ENCODE measurements around the gene KIF6.

The KIF6 gene

DNA sequence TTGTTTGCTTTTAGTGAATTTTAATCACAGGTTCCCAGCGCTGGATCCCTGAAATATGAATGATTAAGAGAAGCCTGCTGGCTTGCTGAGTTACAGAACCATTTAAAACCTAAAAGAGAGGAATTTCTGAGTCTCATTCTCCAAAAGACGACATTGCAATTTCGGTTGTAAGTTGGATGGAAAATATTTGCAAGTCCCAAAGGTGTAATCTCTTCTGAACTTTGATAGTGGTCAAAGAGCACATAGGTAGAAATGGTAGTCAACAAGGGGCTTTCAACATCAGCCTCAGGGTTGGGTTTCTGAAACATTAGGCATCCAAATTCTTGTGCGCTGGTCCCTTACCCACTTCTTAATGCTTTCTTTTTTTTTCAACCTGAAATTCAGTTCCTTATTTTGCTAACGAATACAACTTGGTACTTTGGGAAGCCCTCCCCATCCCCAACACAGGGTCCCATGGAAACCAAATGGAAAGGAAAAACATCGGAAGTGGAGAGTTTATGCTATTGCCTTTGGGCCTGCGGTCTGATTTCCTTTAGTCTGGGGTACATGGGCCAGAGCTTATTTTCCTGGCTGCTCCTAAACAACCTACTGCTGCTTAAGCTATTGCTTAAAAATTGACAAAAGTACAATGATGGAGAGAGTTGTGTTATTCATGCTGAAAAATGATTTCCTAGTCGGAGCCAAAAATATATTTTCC is 285.7 kb downstream of the KIF6 start:
- DNase-seq: no peak

DNA sequence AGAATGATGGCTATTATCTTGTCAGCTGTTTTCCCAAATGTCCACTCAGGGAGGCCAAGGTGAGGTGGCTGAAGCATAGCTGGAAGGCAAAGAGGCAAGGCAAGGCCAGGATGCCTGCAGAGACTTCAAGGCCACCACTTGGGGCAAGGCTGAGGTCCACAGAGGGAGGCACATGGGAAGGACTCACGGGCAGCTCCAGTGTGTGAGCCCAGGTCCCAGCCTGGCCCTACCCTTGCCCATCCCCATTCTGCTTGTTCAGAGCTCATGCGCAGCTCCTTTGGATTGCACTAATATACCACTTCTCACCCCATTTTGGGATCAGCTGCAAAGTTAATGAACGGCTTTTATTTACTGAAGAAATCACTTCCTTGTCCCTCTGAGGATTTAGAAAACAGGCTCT is 291.6 kb downstream of the KIF6 start:
- DNase-seq: no peak

- no peak for DNase-seq
Observed at GRCh38 chr6:39432330-39433025, 292.7 kb downstream of the KIF6 start.

GRCh38 chr6:39430871-39431523 is 294.2 kb downstream of the KIF6 start:
- DNase-seq: no peak

DNA sequence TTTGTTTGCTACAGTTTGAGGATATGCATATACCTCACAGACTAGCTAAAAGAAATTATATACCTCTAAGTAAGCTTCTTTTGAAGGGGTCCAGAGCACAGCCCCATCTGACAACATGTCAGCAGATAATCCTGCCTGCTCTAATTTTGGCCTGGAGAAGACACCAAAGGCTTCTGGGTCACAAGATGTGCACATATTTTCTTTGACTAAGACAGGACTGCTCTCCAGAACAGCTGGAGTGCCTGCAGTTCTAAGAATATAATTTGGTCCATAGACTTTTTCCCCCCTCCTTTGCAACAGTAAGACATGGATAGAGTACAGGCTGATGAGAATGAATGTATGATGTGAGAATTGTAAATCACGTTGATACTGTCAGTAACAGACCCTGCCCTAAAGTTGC is 294.8 kb downstream of the KIF6 start:
- no peak for DNase-seq

GRCh38 chr6:39428816-39429215 is 296.4 kb downstream of the KIF6 start:
- DNase-seq: no peak

DNA sequence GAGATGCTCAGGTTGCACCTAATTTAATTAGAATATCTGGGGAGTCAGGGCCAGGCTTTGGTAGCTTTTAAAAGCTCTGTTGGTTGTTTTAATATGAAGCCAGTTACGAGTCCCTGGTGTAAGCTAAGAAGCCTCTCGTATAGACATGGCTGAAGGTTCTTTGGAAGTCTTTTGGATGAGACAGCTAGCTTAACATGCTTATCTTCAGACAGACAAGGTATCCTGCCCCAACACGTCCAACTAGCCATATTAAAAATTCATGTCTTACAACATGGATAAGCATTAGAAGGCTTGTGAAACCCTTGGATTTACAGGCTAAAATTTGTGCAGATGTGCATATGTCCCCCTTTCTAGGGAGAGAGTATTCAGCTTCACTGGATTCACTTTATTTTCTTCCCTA is 297.1 kb downstream of the KIF6 start:
- no peak for DNase-seq

DNA sequence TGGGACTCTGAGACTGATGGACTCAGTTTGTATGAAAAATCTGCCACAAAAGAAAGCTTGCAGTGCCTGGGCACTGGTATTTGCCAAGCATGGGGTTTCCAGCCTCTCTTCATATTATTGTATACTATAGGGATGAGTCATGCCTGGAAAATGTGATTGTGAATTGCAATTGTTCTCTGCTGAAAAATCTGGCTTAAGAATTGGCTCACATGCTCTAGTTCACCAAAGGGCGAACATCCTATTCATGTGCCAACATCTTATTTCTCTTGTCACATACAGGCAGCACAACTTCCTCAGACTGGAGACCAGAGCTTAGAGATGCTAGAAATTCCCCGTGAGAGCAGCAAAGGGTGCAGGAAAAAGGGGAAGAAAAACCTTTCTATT is 299.1 kb downstream of the KIF6 start:
- no peak for DNase-seq

DNA sequence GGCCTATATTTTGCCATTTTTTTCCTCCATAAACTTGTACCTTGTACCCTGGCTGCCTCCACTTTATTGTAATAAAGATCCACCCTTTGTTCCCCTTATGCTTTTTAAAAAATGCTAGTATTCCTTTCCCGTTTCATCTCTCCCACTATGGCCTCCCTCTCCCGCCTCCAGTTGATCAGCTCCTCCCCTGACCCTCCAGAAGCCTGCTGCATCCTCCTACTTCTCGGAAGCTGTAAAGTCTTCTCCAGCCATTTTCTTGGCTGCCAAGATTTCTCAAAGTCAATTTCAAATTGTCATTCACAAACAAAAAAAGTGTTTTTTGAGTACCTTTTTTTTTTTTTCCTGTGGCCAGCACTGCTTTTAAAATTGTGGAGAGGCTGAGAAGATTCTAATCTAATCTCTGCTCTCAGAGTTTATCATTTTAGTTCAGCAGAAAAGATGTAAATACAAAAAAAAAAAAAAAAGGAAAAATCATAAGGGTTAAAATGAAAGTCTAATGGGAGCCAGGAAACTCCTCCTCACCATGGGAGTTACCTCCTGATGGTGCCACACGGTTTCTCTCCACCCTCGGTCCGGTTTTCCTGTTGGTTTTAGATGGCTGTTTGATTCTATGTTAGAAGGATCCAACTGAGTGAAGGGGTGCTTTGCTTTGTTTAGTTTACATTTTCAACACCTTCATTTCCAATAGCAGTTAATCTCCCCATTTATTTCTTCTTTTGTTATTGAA is 299.7 kb downstream of the KIF6 start:
- no peak for DNase-seq

DNA sequence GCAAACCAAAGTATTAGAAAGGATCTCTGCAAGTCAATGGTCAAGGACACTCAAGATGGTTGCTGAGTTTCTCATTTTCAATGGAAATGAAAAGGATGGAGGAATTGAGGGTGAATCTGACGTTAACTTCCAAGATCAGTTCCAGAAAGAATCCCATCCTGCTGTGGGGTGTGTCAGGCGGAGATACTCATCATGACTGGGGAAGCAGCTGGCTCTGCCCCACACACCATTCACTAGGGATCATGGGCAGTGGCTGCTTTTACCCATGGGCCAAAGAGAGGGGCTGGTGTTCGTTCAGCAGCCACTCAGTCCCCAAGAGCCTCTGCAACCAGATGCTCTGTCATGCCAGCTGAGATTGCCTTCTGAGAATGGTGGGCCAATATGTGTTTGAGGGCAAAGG is 300.4 kb downstream of the KIF6 start:
- DNase-seq: no peak

DNA sequence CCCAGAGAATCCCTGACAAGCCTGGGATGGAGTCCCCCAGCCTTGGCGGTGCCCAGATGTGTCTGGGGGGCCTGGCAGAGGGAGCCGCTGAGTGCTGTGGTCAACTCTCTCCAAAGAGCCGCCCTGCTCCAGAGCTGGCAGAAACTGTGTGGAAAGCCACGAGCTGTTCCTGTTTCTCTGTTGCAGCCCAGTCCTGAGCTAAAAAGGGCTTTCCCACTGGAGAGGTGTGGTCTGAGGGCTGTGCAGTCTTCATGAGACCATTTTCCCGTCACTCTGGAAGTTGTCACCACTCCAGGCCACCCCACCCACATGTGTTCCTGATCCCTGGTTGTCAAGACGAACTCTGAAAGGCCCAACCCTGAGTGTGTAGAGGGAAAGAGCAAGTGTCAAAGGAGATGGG is 303.0 kb downstream of the KIF6 start:
- DNase-seq: no peak

DNA sequence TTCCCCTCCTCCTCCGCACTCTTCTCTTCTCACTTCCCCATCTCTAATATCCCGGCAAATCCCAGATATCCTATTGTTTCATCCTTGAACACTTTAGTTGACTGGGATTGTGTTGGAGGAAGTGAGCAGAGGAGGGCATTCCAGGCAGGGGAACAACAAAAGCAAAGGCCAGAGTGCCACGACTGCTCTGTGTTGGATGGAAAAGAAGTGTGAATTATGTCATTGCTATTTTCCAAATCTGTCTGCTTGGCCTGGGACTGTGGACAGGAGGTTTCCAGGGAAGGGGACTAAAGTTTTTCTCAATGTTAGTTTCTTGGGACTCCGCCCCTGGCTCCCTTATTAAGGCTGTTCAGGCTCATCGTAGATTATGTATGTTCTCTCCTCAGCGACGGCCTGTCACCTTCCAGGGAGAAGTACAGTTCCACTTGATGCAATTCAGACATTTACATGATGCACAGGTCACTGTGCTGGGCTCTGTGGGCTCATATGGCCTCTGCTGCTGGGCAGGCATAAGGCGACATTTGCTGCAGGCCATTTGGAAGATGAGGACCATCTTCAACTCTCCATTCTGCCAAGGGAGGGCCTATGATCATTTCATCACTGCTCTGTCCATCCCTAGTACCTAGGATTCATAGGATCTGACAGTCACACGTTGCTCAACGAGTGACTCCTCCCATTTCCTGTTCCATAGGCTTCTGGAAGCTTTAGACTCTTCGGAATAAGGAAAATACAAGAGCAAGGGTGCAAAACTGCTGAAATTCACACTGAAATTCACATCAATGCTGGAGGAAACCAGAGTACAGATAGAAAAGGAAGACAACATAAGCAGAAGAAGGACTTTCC is 303.6 kb downstream of the KIF6 start:
- DNase-seq: no peak

DNA sequence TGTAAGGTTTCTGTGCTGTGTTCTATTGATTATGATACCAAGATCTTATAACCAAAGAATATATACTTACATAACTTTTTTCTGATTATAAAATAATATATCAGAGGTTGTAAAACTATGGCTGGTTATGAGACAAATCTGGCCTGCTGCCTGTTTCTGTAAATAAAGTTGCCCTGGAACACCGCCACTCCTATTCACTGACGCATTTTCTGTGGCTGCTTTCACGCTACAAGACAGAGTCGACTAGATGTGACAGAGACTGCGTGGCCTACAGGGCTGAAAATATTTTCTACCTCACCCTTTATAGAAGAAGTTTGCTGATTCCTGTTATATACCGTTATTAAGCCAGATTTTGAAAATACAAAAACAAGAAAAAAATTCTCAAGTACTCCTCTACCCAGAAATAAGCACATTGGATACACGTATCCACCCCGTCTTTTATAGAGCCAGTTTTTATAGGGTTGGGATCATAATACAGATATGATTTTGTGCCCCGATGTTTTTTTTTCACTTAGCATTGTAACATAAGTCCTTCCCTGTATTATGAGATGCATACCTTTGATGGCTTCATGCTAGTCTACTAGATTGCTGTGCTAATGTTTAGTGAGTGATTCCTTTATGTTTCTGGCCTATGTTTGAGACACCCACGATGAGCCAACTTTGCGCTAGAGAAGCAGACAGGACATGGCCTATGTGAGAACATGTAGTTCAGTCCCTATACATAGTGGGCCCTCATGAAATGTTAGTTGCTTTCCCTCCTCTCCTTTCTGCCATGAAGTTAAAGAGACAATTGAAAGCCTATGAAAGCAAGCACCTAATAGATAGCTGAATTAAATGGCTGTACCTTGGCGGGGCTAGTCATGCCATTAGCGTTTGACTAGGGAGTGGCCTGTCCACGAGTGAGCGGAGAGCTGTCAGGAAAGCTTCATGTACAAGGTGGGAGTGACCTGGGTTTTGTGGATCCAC is 304.6 kb downstream of the KIF6 start:
- no peak for DNase-seq

- no peak for DNase-seq
Observed at GRCh38 chr6:39419607-39420006, 305.6 kb downstream of the KIF6 start.

DNA sequence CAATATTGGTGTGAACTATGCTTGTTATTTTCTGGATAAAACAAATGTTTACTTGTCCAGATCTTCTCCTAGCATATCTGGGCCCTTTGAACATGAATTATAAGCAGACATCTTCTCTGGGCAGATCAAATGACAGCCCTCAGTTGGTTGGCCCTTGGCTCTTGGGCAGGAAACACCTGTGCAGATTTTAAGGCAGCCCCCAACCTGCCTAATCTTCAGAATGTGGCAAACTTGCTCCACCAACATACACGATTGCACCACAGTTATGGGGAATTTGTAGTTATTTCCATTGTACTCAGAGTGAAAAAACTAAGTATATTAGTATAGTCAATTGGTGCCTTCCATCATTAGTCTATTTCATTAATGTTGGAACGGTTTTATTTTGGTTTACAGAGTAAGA is 307.8 kb downstream of the KIF6 start:
- no peak for DNase-seq

DNA sequence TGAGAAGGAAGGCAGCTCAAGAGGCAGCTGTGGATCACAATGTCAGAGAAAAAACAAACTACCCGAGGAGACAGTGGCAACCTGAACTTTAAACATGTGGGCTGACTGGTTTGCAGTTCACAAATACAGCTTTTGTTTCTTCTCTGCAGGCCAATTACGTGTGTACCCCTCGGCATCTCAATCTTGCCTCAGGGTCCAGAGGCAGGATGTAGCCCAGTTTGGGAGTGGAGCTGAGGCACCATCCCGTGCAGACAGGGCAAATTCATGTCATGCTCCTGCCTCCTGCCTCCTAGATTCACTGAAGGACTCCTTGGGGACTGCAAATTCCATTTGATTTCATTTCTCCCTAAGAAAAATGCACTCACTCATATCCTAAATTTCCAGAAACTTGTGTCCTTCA is 308.5 kb downstream of the KIF6 start:
- DNase-seq: no peak

DNA sequence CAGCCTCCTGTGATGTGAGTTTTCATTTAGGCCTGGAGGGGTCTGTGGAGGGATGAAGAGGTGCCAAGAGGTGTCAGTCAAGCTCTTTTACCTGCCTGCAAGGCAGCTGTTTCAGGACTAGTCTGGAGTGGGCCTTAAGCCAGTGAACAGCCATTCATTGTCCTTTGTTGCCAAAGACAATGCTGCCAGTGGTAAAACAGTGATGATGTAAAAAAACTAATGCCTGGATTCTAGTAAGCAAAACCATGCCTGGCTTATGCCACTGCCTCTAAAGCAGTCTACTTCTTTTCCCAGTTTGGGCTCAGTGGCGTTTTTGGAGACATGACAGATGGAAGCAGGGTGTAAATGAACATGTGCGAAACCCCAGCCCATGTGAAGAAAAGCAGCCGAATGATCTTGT is 309.2 kb downstream of the KIF6 start:
- no peak for DNase-seq

DNA sequence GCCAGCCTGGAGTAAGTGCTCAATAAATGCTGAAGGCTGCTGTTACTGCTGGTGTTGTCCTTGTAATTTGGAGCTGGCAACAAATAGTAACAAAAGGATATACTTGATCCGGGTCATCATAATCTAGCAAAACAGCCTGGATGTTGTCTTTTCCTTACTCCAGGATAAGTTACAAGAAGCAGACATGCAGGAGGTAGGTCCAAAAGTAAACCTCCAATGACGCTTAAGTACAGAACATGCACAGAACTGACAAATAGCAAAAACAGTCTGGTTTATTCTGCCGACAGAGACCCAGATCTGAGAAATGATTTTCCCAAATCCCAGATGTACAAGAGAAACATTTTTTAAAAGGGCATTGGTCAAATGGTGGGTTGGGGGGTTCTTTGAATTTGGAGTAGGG is 309.7 kb downstream of the KIF6 start:
- DNase-seq: no peak

GRCh38 chr6:39411465-39411864 is 313.7 kb downstream of the KIF6 start:
- no peak for DNase-seq

DNA sequence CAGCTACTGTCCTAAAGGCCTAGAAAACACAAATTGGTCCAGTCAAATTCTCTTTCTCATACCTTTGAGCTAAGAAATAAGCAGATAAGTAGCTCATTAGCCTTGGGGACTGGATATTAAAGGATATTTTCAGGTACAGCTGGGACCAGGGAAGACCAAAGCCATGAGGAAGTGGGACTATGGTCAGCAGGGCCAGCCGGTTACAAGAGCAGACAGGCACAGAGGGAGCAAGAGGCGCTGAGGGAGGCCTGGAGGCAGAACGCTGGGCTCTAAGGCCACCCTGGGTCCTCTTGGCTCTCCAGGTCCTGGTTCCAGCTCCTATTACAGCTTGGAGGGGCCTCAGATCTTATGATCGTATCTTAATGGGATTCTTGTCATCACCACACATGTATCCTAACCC is 314.2 kb downstream of the KIF6 start:
- DNase-seq: no peak

- no peak for DNase-seq
Observed at GRCh38 chr6:39409889-39410288, 315.3 kb downstream of the KIF6 start.
